Heart left ventricle (tissue), 13 donors: ENCODE measurements around the gene C10orf53.

Source experiments
- CTCF ChIP-seq, 12 donors: fragments of 200-600 bp; sonication (generic) in 4 of 12; IDR thresholded peaks; one replicate each; pipeline versions ENCODE4 v1.5.0 to v1.8.0; 2018 to 2022; ENCODE audit warnings: antibody characterized with exemption in 12 of 12, mild to moderate bottlenecking in 5 of 12
- POLR2A ChIP-seq, 2 donors: fragments of 450-650 bp; IDR thresholded peaks; one replicate each; pipeline ENCODE4 v1.6.1; 2017; ENCODE audit warnings: antibody characterized with exemption in 2 of 2, mild to moderate bottlenecking in 2 of 2, moderate library complexity in 2 of 2
- donor health status: ischemic (EF 13 %, LVEDD 7.1; RV severe dilation, severe dysfunction).
- donor health status: DM: no; HTN: yes; CAD: no.
- donor health status: DM: no; HTN: no; CAD: no.
- donor health status: ischemic (EF 25% LVEDD 6.9; RV normal size, moderate dysfunction).
- donor health status: ischemic (EF 25% LVEDD 5.7; RV mildly dilated, moderate dysfunction).
- donor health status: ischemic (EF 35%, LVEDD 5.7; RV mildly dilated, moderate dysfunction).
- donor health status: nonischemic (EF 11% LVEDD 7.7; RV severe dilation, severe dysfunction).
- donor health status: DM: yes; HTN: yes; CAD: no.
- donor health status: PGD.
- donor health status: ischemic (EF 29% LVEDD 5.4; RV normal size, mild dysfunction).
- donor health status: nonischemic (EF 23%, LVEDD 6.1; RV moderate dilation, normal function).

DNA sequence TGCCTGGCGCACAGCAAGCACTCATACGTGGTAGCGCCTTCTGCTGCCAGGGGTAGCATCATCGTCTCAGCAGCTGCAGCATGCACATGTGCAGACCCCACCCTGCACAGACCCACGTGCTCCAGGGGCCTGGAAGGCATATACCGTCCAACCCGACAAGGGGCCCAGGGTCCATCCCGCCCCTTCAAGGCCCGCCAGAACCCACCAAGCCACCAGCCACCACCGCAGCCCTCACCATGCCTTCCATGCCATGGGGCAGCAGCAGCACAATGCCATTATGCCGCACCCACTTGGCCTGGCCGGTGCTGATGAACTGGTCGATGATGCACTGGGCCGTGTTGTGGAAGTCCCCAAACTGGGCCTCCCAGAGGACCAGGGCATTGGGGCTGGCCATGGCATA is 60.0 kb downstream of the C10orf53 start:
- TF ChIP-seq POLR2A (IDR thresholded peaks at IDR 0.05) (no peak), CTCF (IDR thresholded peaks at IDR 0.05) (no peak)
